Type B pancreatic cell (in vitro differentiated cells): ENCODE data around the gene BCR. TPM values are rescaled to one million over a fixed set of nuclear protein-coding genes. Genes with fewer than 3 reads are reported as not detected.
A peak's percentile ranks its signal among the peaks of the same experiment; 100 is the strongest.

ENCODE experiments used
- DNase-seq: peaks from one replicate; pipeline ENCODE4 v3.0.0; 2021; ENCODE audit warnings: mixed read lengths; ENCODE audit not compliant: unreplicated experiment; ENCODE audit errors: extremely low spot score
- H3K27ac Mint-ChIP-seq: 2 replicates; pipeline ENCODE4 v1.8.0; 2021; ENCODE audit warnings: mild to moderate bottlenecking, mixed read lengths
- H3K27me3 Mint-ChIP-seq: 2 replicates; pipeline ENCODE4 v1.8.0; 2021; ENCODE audit warnings: mixed read lengths
- H3K36me3 Mint-ChIP-seq: 2 replicates; pipeline ENCODE4 v1.8.0; 2021; ENCODE audit warnings: mixed read lengths
- H3K4me1 Mint-ChIP-seq: one replicate; pipeline ENCODE4 v1.8.0; 2021; ENCODE audit warnings: mixed read lengths; ENCODE audit not compliant: unreplicated experiment
- H3K4me3 Mint-ChIP-seq: 2 replicates; pipeline ENCODE4 v1.8.0; 2021; ENCODE audit warnings: mild to moderate bottlenecking, mixed read lengths
- H3K9me3 Mint-ChIP-seq: 2 replicates; pipeline ENCODE4 v1.8.0; 2021; ENCODE audit warnings: mixed read lengths
- total RNA-seq: library from RNA; stranded (reverse); gene quantifications from 2 replicates; pipeline ENCODE4 v1.2.1, GENCODE V29; 2021; ENCODE audit warnings: low replicate concordance
- TF ChIP-seq, protein P1 (sequence below): fragments of 200-600 bp; sonication (generic); conservative IDR thresholded peaks from 2 replicates; pipeline ENCODE4 v1.5.0; 2021; ENCODE audit warnings: antibody characterized with exemption, mild to moderate bottlenecking

The BCR gene
- total RNA-seq, 1 donor from 2014 or later, result 61.2 TPM

DNA sequence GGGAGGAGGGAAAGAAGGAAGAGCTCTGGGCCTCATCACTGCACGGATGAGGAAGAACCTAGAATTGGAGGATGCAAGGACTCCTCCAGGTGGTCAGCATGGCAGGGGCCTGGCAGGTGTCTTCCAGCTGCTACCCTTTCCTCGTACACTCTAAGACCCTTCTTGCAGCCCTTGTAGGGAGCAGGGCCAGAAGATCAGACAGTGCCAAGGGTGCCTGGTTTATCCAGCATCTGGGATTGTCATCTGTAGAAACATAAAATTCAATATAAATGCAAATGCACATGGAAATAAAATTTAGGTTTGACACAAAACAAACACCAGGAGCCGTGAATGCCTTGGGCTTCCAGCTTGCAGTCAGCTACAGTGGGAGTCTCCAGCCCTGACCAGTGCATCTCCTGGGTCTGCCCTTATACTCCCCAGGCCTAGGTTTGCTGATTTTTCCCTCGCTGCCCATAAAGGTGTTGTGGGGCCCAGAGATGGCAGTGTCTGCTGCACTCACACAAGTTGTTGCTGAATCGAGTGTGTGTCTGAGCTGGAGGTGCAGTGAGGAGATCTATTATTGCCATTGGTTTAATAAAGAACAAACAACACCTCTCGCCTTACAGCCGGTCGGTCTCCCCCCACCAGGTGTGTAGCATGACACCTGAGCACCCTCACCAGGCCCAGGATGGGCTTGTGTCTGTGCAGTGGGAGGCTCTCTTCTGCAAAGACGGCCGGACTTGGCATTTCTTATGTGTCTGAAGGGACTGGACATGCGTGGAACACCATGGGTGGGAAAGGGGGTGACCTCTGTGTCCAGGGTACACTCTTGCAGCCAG, 87.1 kb downstream of the BCR start:
- peaks cover 24% of the 10 kb centered on the region for H3K4me1 Mint-ChIP-seq
- TF ChIP-seq, protein P1, sequence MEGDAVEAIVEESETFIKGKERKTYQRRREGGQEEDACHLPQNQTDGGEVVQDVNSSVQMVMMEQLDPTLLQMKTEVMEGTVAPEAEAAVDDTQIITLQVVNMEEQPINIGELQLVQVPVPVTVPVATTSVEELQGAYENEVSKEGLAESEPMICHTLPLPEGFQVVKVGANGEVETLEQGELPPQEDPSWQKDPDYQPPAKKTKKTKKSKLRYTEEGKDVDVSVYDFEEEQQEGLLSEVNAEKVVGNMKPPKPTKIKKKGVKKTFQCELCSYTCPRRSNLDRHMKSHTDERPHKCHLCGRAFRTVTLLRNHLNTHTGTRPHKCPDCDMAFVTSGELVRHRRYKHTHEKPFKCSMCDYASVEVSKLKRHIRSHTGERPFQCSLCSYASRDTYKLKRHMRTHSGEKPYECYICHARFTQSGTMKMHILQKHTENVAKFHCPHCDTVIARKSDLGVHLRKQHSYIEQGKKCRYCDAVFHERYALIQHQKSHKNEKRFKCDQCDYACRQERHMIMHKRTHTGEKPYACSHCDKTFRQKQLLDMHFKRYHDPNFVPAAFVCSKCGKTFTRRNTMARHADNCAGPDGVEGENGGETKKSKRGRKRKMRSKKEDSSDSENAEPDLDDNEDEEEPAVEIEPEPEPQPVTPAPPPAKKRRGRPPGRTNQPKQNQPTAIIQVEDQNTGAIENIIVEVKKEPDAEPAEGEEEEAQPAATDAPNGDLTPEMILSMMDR, result no peak
- DNase-seq, result no peak
- no peaks in the 10 kb centered on the region for H3K9me3 Mint-ChIP-seq
- no peak overlapping the region for H3K4me3 Mint-ChIP-seq
- no peaks in the 10 kb centered on the region for H3K27me3 Mint-ChIP-seq
- no peaks in the 10 kb centered on the region for H3K36me3 Mint-ChIP-seq
- no peak overlapping the region for H3K27ac Mint-ChIP-seq

DNA sequence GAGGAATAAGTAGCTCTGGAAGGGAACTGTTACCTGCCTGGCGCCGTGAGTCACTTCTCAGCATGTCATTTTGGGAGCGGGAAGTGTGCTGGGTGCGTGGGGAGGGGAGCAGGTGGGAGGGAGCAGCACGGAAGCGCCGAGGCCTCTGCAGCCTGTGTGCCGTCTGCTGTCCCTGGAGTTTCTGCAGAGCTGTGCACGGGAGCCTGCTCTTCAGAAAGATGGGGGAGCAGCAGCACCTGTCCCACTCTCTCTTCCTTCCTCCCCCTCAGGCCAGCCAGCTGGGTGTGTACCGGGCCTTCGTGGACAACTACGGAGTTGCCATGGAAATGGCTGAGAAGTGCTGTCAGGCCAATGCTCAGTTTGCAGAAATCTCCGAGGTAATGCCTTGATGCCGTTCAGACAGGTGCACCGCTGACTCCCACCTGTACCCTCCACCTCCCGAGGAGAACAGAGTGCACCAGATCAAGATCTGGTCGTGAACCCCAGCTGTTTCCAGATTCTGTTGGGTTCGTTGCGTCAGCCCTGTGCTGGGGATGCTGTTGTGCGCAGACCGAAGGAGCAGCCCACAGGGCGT, 87.9 kb downstream of the BCR start:
- Mint-ChIP-seq H3K27ac (no peak overlapping the region), H3K27me3 (no peaks in the 10 kb centered on the region), H3K36me3 (no peaks in the 10 kb centered on the region), H3K9me3 (no peaks in the 10 kb centered on the region), H3K4me1 (peaks cover 24% of the 10 kb centered on the region), H3K4me3 (no peak overlapping the region)
- TF ChIP-seq, protein P1, result no peak
- DNase-seq, result no peak

DNA sequence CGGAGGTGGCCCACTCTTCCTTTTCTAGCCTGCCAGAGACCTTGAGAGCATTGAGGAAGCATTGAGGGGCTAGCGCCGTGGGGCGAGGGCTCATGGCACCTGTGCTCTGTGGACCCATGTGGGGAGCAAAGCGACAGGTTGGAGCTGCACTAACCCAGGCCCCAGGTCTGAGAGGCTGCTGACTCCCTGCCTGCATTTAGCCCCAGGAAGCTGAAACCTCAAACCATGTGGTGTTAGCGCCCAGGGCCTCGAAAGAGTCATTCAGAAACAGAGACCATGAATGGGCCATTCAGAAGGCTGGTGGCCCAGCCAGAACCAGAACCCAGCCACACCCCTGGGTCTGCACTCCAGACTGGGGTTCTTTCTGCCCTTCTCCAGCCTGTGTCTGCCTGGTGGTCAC, 88.6 kb downstream of the BCR start:
- no peak for DNase-seq
- H3K4me3 Mint-ChIP-seq, result no peak overlapping the region
- no peak overlapping the region for H3K27ac Mint-ChIP-seq
- H3K9me3 Mint-ChIP-seq, result no peaks in the 10 kb centered on the region
- peaks cover 24% of the 10 kb centered on the region for H3K4me1 Mint-ChIP-seq
- H3K27me3 Mint-ChIP-seq, result no peaks in the 10 kb centered on the region
- TF ChIP-seq, protein P1, result no peak
- no peaks in the 10 kb centered on the region for H3K36me3 Mint-ChIP-seq

DNA sequence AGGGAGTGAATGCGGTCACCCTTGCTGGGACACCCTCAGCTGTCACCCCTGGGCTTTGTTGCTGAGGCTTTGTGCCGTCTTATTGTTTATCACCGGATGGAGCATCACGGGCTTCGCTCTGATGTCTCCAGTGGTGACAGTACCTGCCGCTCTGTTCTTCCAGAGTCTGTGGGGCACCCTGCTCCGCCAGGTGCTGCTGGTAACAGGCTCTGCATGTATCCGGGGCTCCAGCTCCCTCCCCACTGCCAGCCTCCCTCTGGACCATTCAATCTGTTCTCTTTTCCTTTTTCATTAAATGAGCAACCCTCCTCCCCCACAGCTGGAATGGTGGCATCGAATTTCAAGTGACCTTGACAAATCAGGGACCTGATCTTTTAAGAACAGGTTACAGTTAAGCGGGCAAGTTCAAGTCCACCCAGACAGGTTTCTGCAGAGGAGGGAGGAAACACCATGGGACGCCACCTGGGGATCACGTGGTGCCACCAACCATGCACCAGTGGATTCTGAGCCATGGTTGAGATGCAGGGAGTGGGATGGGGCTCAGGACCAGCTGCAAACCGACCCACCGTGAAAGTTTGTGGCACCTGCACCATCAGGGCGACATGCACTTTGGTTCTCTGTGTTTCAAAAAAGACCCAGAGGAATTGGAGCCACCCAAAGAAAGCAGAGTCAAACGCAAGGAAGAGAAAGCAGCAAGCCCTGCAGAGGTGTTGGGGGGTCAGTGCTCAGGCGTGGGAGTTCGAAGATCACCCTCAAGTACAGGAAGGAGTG, 89.3 kb downstream of the BCR start:
- Mint-ChIP-seq H3K4me1 (peaks cover 24% of the 10 kb centered on the region), H3K27ac (no peak overlapping the region), H3K27me3 (no peaks in the 10 kb centered on the region), H3K9me3 (no peaks in the 10 kb centered on the region), H3K36me3 (no peaks in the 10 kb centered on the region), H3K4me3 (no peak overlapping the region)
- TF ChIP-seq, protein P1, result no peak
- no peak for DNase-seq

DNA sequence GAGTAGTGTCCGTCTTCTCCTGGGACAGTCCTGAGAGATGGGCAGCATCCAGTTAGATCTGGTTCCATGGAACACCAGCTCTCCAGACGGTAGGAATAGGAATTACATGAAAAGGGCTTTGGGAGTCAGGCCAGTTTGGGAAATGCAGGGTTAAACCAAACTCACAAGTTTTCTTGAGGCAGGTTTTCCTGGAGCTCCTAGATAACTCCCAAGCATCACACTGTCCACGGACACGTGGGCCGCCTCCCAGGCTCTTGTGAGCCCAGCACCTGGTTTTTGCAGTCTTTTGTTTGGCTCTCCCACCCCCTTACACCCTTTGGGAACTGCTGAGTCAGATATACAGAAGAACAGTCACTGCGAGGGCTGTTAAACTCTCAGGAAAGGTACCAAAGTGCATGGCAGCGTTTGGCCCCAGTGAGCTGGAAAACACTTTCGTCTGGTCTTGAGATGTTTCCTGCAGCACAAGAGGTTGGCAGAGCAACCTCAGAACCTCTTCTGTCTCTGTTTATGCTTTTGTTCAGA, 90.0 kb downstream of the BCR start:
- Mint-ChIP-seq H3K27ac (no peak overlapping the region), H3K4me3 (no peak overlapping the region), H3K9me3 (no peaks in the 10 kb centered on the region), H3K4me1 (peaks cover 24% of the 10 kb centered on the region), H3K27me3 (no peaks in the 10 kb centered on the region), H3K36me3 (no peaks in the 10 kb centered on the region)
- TF ChIP-seq, protein P1, result peak; percentile 37
- no peak for DNase-seq
